SK-N-SH treated with all-trans-retinoic acid at 6 μM for 48 hours (cell line): Measurements from ENCODE around the gene NOXA1.

ENCODE experiments used
- ATAC-seq: fragments of 200-7000 bp; cut with Tn5 transposase; 3 replicates; pipeline ENCODE4 v1.9.1; 2020; ENCODE audit warnings: mild to moderate bottlenecking, moderate library complexity
- ARNTL ChIP-seq: fragments of 450-650 bp; formaldehyde crosslinking; IDR thresholded peaks from 2 replicates; pipeline ENCODE4 v1.5.0; 2020; ENCODE audit warnings: low read depth, mild to moderate bottlenecking, moderate library complexity, borderline replicate concordance
- BACH2 ChIP-seq: fragments of 250-450 bp; sonication (Bioruptor Pico); IDR thresholded peaks from 2 replicates; pipeline ENCODE4 v1.9.0; 2021; ENCODE audit warnings: mild to moderate bottlenecking, borderline replicate concordance
- CSDC2 ChIP-seq: fragments of 250-450 bp; sonication (Bioruptor Pico); IDR thresholded peaks from 2 replicates; pipeline ENCODE4 v1.5.0; 2020; ENCODE audit warnings: mild to moderate bottlenecking, moderate library complexity
- ESRRG ChIP-seq: fragments of 250-450 bp; sonication (Bioruptor Pico); IDR thresholded peaks from 2 replicates; pipeline ENCODE4 v1.6.1; 2021; ENCODE audit warnings: mild to moderate bottlenecking
- GLIS3 ChIP-seq: fragments of 250-450 bp; sonication (Bioruptor Pico); IDR thresholded peaks from 2 replicates; pipeline ENCODE4 v1.5.0; 2020; ENCODE audit warnings: mild to moderate bottlenecking, moderate library complexity
- ISL1 ChIP-seq: fragments of 250-450 bp; sonication (Bioruptor Pico); IDR thresholded peaks from 2 replicates; pipeline ENCODE4 v2.1.2; 2022; ENCODE audit warnings: mild to moderate bottlenecking, moderate library complexity
- OSR1 ChIP-seq: fragments of 250-450 bp; sonication (Bioruptor Pico); IDR thresholded peaks from 2 replicates; pipeline ENCODE4 v1.8.0; 2022; ENCODE audit warnings: moderate library complexity, mild to moderate bottlenecking, inconsistent platforms
- POU6F1 ChIP-seq: fragments of 250-450 bp; sonication (Bioruptor Pico); IDR thresholded peaks from 2 replicates; pipeline ENCODE4 v1.8.0; 2021; ENCODE audit warnings: low read depth, mild to moderate bottlenecking, moderate library complexity, borderline replicate concordance
- RARB ChIP-seq: fragments of 250-450 bp; sonication (Bioruptor Pico); IDR thresholded peaks from 2 replicates; pipeline ENCODE4 v1.8.0; 2021; ENCODE audit warnings: mild to moderate bottlenecking, moderate library complexity
- SNAI2 ChIP-seq: fragments of 250-450 bp; sonication (Bioruptor Pico); IDR thresholded peaks from 2 replicates; pipeline ENCODE4 v1.5.0; 2020; ENCODE audit warnings: mild to moderate bottlenecking, moderate library complexity
- TCF4 ChIP-seq: fragments of 250-450 bp; sonication (Bioruptor Pico); IDR thresholded peaks from 2 replicates; pipeline ENCODE4 v1.8.0; 2021; ENCODE audit warnings: mild to moderate bottlenecking, moderate library complexity, borderline replicate concordance
- TOX ChIP-seq: fragments of 250-450 bp; sonication (Bioruptor Pico); IDR thresholded peaks from 2 replicates; pipeline ENCODE4 v1.8.0; 2021; ENCODE audit warnings: mild to moderate bottlenecking, moderate library complexity, borderline replicate concordance
- ZC3H10 ChIP-seq: fragments of 250-450 bp; sonication (Bioruptor Pico); IDR thresholded peaks from 2 replicates; pipeline ENCODE4 v1.5.1; 2021; ENCODE audit warnings: mild to moderate bottlenecking, moderate library complexity
- ZFP3 ChIP-seq: fragments of 250-450 bp; sonication (Bioruptor Pico); IDR thresholded peaks from 2 replicates; pipeline ENCODE4 v1.5.0; 2020; ENCODE audit warnings: mild to moderate bottlenecking, moderate library complexity
- ZNF565 ChIP-seq: fragments of 450-650 bp; formaldehyde crosslinking; conservative IDR thresholded peaks from 2 replicates; pipeline ENCODE4 v1.5.0; 2020; ENCODE audit warnings: low read depth, mild to moderate bottlenecking, moderate library complexity
- ZNF70 ChIP-seq: fragments of 450-650 bp; formaldehyde crosslinking; IDR thresholded peaks from 2 replicates; pipeline ENCODE4 v1.5.0; 2020; ENCODE audit warnings: mild to moderate bottlenecking, moderate library complexity
- ZNF8 ChIP-seq: fragments of 450-650 bp; formaldehyde crosslinking; IDR thresholded peaks from 2 replicates; pipeline ENCODE4 v1.5.0; 2020; ENCODE audit warnings: mild to moderate bottlenecking, moderate library complexity
- TF ChIP-seq, protein P1 (sequence below): fragments of 250-450 bp; sonication (Bioruptor Pico); IDR thresholded peaks from 2 replicates; pipeline ENCODE4 v1.5.1; 2020; ENCODE audit warnings: low read depth, mild to moderate bottlenecking, moderate library complexity
- TF ChIP-seq, protein P2 (sequence below): fragments of 250-450 bp; sonication (Bioruptor Pico); IDR thresholded peaks from 2 replicates; pipeline ENCODE4 v1.5.0; 2020; ENCODE audit warnings: mild to moderate bottlenecking, moderate library complexity
- TF ChIP-seq, protein P3 (sequence below): fragments of 250-450 bp; sonication (Bioruptor Pico); IDR thresholded peaks from 2 replicates; pipeline ENCODE4 v1.5.1; 2021; ENCODE audit warnings: mild to moderate bottlenecking, moderate library complexity
- TF ChIP-seq, protein P4 (sequence below): fragments of 250-450 bp; sonication (Bioruptor Pico); IDR thresholded peaks from 2 replicates; pipeline ENCODE4 v1.8.0; 2020; ENCODE audit warnings: mild to moderate bottlenecking, moderate library complexity, borderline replicate concordance

The NOXA1 gene

DNA sequence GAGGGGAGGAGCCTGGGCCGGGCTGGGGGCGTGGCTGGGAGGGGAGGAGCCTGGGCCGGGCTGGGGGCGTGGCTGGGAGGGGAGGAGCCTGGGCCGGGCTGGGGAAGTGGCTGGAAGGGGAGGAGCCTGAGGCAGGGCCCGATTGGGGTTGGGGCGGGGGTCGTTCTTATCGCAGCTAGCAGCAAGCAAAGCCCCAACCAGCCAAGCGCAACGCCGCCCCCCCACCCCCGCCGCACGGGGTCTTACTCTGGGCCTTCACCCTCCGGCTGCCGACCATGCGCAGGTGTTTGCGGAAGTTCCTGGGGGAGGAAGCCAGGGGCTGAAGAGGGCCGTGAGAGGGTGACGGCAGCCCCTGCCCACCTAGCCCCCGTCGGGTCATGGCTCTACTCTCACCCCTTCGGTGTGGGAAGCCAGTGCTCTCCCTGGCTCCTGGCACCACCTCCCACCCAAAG is 31.0 kb downstream of the NOXA1 start:
- peak; percentile 15 for ATAC-seq
- TF ChIP-seq ZNF8 (CRISPR knock-in tag) (no peak), TOX (CRISPR knock-in tag) (no peak), ISL1 (CRISPR knock-in tag) (no peak), RARB (CRISPR knock-in tag) (no peak), ZFP3 (CRISPR knock-in tag) (no peak), TCF4 (CRISPR knock-in tag) (no peak), CSDC2 (CRISPR knock-in tag) (no peak), ARNTL (CRISPR knock-in tag) (no peak), ZNF70 (CRISPR knock-in tag) (no peak)
- TF ChIP-seq, protein P1, sequence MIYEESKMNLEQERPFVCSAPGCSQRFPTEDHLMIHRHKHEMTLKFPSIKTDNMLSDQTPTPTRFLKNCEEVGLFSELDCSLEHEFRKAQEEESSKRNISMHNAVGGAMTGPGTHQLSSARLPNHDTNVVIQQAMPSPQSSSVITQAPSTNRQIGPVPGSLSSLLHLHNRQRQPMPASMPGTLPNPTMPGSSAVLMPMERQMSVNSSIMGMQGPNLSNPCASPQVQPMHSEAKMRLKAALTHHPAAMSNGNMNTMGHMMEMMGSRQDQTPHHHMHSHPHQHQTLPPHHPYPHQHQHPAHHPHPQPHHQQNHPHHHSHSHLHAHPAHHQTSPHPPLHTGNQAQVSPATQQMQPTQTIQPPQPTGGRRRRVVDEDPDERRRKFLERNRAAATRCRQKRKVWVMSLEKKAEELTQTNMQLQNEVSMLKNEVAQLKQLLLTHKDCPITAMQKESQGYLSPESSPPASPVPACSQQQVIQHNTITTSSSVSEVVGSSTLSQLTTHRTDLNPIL (CRISPR knock-in tag) = no peak
- TF ChIP-seq, protein P2, sequence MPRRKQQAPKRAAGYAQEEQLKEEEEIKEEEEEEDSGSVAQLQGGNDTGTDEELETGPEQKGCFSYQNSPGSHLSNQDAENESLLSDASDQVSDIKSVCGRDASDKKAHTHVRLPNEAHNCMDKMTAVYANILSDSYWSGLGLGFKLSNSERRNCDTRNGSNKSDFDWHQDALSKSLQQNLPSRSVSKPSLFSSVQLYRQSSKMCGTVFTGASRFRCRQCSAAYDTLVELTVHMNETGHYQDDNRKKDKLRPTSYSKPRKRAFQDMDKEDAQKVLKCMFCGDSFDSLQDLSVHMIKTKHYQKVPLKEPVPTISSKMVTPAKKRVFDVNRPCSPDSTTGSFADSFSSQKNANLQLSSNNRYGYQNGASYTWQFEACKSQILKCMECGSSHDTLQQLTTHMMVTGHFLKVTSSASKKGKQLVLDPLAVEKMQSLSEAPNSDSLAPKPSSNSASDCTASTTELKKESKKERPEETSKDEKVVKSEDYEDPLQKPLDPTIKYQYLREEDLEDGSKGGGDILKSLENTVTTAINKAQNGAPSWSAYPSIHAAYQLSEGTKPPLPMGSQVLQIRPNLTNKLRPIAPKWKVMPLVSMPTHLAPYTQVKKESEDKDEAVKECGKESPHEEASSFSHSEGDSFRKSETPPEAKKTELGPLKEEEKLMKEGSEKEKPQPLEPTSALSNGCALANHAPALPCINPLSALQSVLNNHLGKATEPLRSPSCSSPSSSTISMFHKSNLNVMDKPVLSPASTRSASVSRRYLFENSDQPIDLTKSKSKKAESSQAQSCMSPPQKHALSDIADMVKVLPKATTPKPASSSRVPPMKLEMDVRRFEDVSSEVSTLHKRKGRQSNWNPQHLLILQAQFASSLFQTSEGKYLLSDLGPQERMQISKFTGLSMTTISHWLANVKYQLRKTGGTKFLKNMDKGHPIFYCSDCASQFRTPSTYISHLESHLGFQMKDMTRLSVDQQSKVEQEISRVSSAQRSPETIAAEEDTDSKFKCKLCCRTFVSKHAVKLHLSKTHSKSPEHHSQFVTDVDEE (CRISPR knock-in tag) = no peak
- TF ChIP-seq, protein P3, sequence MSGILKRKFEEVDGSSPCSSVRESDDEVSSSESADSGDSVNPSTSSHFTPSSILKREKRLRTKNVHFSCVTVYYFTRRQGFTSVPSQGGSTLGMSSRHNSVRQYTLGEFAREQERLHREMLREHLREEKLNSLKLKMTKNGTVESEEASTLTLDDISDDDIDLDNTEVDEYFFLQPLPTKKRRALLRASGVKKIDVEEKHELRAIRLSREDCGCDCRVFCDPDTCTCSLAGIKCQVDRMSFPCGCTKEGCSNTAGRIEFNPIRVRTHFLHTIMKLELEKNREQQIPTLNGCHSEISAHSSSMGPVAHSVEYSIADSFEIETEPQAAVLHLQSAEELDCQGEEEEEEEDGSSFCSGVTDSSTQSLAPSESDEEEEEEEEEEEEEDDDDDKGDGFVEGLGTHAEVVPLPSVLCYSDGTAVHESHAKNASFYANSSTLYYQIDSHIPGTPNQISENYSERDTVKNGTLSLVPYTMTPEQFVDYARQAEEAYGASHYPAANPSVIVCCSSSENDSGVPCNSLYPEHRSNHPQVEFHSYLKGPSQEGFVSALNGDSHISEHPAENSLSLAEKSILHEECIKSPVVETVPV (CRISPR knock-in tag) = no peak
- TF ChIP-seq, all 23 proteins: peak for 0

- ATAC-seq = no peak; the same call in 2 of the 3 replicates
These were observed 31.6 kb downstream of the NOXA1 start for GRCh38 chr9:137454597-137455358.

GRCh38 chr9:137455359-137455991 is 32.3 kb downstream of the NOXA1 start:
- ATAC-seq = no peak
- TF ChIP-seq ARNTL (CRISPR knock-in tag) (no peak), RARB (CRISPR knock-in tag) (no peak), TCF4 (CRISPR knock-in tag) (no peak), ISL1 (CRISPR knock-in tag) (no peak), ZNF565 (no peak), GLIS3 (CRISPR knock-in tag) (no peak), SNAI2 (CRISPR knock-in tag) (no peak), POU6F1 (CRISPR knock-in tag) (no peak), ZFP3 (CRISPR knock-in tag) (no peak), OSR1 (no peak), BACH2 (CRISPR knock-in tag) (no peak), ESRRG (CRISPR knock-in tag) (no peak), TOX (CRISPR knock-in tag) (no peak), ZC3H10 (CRISPR knock-in tag) (no peak)
- TF ChIP-seq, protein P4, sequence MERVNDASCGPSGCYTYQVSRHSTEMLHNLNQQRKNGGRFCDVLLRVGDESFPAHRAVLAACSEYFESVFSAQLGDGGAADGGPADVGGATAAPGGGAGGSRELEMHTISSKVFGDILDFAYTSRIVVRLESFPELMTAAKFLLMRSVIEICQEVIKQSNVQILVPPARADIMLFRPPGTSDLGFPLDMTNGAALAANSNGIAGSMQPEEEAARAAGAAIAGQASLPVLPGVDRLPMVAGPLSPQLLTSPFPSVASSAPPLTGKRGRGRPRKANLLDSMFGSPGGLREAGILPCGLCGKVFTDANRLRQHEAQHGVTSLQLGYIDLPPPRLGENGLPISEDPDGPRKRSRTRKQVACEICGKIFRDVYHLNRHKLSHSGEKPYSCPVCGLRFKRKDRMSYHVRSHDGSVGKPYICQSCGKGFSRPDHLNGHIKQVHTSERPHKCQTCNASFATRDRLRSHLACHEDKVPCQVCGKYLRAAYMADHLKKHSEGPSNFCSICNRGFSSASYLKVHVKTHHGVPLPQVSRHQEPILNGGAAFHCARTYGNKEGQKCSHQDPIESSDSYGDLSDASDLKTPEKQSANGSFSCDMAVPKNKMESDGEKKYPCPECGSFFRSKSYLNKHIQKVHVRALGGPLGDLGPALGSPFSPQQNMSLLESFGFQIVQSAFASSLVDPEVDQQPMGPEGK (CRISPR knock-in tag) = no peak

More at GRCh38 chr9:137454597-137455358, 31.6 kb downstream of the NOXA1 start:
- TF ChIP-seq SNAI2 (CRISPR knock-in tag) = no peak
- TF ChIP-seq ISL1 (CRISPR knock-in tag) = no peak
- TF ChIP-seq, protein P2 (CRISPR knock-in tag) = no peak
- no peak for TF ChIP-seq ZC3H10 (CRISPR knock-in tag)
- no peak for TF ChIP-seq ZNF70 (CRISPR knock-in tag)
- TF ChIP-seq ARNTL (CRISPR knock-in tag) = no peak
- TF ChIP-seq OSR1 = no peak
- TF ChIP-seq ESRRG (CRISPR knock-in tag) = no peak
- no peak for TF ChIP-seq TCF4 (CRISPR knock-in tag)
